NCI-H345 (cell line): ENCODE data around the gene NXF1.
"Not testable (repeated sequence)": the region's sequence is repeated elsewhere in the genome, so short reads cannot be mapped to it uniquely, and the experiment has no call there.

ENCODE experiments used
- DNase-seq: peaks from one replicate; lab custom pipeline; 2025; lab: John Stamatoyannopoulos, UW

The NXF1 gene

DNA sequence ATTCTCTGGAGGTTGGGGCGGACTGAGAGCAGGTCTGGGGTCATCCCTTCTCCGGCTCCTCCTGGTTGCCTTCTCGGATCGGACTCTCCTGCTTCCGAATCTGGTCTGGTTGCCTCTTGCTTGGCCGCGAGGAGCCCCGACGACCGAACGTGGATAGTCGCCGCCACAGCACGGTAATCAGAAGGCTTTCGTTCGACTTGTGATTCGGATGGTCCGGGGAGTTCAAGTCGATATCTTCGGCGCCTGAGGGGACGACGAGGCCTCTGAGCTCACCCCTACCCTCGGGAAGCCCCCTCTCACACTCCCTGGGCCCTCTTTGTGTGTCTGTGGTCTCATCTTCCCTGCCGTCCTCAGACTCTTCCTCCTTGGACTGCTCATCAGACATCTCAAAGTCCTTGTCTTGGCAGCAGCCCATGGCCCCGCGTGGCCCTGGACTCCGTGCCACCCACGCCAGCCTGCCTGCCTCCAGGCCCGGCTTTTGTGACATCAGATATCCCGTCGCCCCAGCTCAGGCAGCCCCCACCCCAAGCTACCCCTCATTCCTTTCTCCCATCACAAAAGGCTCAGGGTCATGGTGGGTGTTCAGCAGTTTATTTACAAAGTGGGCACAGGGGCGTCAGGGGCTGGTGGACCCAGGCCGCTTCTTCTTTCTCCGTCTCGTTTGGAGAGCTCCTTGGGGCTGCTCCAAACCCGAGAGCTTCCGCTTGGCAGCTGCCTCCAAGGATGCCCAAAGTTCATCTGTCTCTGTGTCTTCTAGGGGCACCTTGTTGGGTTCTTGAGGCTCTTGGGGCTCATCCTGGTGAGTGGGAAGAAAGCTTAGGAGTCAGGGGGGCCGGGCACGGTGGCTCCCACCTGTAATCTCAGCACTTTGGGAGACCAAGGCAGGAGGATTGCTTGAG, 27.3 kb upstream of the NXF1 start, which contains the start of gene TEX54:
TEX54 (minus strand) TSS at position 506 of the 899 bp plus-strand sequence.
- no peak for DNase-seq

DNA sequence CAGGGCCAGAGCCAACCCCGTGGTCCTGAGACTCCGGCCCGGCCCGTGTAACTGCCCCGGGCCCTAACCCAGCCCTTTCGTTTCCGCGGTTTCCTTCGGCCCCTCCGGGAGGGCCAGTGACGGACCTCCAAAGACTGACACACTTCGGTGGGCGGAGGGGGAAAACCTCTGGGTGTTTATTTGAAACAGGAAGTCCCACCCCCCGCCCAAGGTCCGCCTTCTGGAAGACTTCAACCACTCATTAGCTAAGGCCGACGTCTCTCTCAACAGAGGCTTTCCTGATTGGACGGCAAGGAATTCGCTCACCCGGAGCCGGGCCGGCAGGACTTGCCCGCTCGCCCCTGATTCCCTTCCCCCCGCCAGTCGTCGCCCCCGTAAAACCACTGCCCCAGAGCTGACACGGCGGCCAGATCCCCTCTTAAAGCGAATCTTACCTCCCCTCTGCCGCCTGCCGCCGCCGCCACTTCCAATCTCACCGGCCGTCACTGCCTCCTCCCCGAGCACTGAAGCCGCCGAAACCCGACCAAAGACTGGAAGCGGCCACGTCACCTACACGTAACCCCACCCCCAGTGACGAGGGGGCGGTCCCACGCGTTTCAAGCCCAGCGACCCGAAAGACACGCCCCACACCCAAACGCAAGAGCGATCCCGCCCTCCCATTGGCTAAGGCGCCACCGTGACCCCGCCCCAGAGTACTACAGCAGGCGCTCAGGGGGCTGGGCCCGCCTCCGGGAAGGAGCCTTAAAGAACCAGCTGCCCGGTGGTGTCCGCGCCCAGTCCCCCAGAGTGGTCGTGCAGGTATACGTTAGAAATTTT, 26.5 kb upstream of the NXF1 start, which contains the start of gene STX5:
STX5 (minus strand) TSS at position 532 of the 816 bp plus-strand sequence. CDS start 808 bp downstream, outside the sequence.
- peak; percentile 98 for DNase-seq

- DNase-seq: no peak
These were observed 25.8 kb upstream of the NXF1 start for GRCh38 chr11:62830904-62831519.

GRCh38 chr11:62828130-62828529, 22.9 kb upstream of the NXF1 start:
- DNase-seq: not testable (repeated sequence)

DNA sequence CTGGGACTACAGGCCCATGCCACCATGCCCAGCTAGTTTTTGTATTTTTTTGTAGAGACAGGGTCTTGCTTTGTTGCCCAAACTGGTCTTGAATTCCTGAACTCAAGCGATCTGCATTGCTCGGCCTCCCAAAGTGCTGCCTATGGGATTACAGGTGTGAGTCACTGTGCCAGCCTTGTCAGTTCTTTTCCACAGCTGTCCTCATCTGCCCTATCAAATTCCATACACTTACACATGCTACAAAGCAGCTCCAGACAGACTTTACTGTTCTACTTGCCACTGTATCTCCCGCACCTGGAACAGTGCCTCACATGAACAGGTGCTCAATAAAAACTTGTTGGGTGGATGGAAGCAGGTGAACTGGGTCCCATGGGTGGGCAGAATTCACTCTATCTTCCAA, 18.4 kb upstream of the NXF1 start:
- DNase-seq: no peak

GRCh38 chr11:62817129-62817528, 11.9 kb upstream of the NXF1 start:
- no peak for DNase-seq

DNA sequence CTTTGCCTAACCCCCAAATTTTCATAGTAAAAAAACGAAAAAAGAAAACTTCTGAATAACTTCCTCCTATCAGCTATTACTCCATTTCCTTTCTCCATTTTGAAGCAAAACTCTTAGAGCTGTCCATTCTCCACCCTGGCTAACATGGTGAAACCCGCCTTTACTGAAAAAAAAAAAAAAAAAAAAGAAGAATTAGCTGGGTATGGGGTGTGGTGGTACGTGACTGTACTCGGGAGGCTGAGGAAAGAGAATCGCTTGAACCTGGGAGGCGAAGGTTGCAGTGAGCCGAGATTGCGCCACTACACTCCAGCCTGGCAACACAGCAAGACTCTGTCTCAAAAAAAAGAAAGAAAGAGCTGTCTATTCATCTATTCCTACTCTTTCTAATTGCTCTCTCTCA, 11.3 kb upstream of the NXF1 start:
- no peak for DNase-seq

DNA sequence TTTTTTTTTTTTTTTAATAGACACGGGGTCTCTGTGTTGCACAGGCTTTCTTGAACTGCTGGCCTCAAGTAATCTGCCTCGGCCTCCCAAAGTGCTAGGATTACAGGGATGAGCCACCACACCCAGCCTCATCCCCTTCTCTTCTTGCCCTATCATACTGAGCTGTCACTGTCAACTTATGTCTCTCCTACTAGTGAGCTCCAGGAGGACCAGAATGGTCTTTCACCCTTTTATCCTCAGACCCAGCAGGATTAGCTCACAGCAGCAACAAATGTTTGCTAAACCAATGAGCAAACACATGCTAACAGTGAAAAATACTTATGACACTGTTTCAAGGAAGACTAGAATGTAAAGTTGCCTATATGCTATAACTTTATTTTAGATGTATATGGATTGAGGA, 6.4 kb upstream of the NXF1 start:
- DNase-seq: no peak

DNA sequence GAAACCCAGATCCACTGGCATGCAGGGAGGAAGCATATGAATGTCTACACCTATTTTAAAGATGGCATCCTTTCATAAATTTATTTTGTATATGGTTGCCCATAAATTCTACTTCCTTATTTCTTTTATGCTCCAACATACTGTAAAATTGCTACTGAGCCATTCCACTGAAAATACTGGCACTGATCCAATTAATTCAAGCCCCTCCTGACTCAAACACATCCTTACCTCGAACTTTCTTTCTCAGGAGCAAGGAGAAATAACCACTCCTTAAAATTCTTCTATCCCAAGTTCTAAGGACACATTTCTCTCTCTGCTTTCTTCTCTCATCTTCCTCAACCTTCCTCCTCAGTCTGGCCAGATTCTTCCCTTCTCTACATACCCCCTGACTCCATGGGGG, 5.5 kb upstream of the NXF1 start:
- no peak for DNase-seq

DNA sequence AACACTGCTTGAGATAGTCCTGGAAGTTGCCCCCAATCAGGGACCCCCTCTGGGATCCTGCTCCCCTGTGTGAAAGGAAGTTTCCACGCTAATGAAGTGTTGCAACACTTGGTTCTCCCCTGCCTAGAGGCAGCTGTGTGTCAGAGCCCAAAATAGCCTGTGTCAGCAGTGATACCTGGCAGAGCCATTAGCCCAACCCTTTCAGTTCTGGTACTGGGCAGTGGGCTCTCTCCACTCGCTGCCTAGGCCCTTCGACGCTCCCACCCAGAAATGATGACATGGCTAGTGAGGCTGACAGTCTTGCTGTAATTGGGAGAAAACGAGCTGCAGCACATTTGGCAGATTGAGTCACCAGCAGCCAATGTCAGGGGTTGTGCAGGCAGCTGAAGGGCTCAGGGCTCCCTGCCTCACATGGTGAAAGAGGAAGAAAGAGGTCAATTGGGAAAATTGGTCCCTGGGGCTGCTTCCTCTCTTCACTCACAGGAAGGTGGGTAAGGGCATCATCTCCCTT, 1.4 kb upstream of the NXF1 start:
- DNase-seq: no peak

DNA sequence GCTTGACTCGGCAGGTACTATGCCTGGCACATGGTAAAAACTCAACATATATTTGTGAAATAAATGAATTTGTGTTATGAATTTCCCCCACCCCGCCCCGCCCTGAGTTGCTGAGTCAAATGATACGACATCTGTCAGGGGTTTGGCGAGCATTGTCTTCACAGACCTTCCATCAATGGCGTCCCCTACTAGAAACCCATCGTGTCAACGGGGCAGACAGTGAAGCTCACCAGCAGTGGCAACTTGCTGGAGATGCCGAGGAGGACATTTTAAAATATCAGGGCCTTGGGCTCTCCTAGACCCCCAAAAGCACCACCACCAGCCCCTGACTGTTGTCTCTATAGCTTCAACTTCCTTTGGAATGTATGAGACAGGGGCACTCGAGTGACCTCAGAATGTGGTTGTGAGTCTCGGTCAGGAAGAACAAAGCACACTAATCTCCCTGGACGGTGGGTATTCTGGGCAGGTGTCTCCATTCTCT, 761 bp upstream of the NXF1 start:
- no peak for DNase-seq

DNA sequence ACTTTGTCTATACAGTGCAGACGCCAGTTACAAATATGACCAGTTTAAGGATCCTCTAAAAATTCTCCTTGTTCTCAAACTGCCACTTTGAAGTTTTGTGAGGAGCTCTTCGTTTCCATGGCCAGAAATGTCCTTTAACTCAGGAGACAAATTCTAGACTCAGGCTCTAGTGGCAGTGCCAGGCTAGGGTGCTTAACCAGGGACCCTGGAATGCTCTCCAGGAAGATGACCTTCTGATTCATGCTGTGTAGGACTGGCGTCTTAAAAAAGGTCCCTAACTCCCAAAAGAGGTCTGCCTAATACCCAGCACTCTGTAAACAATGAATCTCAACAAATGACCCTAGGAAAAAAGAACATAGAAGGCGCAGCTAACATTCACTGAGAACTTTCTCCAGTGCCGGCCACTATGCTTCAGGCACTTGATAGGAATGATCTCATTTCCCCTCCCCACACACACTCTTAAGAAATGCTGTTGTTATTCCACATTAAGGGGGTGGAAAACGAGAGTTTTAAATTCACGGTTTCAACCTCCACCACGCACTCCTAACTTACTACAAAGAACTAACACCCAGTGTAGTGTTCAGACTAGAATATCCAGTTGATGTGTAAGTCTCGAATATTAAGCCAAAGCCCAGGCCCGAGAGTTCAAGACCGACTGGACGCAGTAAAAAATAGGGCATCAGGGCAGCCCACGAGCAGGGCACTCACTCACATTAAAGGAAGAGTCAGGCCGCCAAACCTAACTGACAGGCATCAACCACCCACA, 747 bp downstream of the NXF1 start:
- no peak for DNase-seq

- DNase-seq: no peak
These were observed 4.2 kb downstream of the NXF1 start for GRCh38 chr11:62801071-62801470.

DNA sequence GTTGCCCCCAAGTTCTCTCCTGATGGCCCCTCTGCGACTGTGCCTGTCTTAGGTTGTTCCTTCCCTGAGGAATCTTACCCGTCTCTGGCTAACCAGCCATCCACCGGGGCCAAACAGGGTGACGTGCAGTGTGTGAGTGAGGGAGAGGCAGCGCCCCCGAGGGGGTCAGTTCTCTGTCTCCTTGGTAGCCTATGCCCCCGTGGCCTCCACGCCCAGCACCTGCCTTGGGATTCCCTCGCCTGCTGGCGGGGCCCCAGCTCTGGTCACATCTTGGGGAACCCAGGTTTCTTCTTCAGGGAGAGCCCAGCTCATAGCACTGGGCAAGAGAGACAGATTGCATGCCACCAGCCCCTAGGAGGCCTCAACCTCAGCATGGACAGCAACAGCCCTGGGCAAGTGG, 5.8 kb downstream of the NXF1 start:
- no peak for DNase-seq

GRCh38 chr11:62796281-62796680, 9.0 kb downstream of the NXF1 start:
- DNase-seq: no peak

DNA sequence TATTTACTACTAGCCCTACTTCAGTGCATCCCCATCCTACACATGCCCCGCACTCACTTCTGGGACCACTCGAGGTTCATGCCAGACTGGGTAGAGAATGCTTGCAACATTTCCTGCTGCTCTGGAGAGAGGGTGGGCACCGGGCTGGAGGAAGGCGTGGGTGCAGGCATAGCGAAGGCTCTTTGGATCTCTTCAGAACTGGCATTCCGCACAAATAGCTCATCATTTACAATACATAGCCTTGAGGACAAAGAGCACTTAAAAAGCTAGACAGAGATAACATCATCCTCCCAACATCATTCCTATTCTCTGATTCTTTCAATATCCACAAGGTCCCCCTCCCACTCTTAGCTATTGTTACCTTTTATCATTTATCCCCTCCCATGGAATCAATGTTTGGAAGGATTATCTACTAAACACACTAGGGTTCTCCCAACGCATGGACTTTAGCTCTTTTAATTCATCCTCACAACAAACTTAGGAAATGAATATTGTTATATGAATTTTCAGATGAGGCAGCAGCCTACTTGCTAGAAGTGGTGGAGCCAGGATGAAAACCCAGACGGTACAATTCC, 11.0 kb downstream of the NXF1 start:
- no peak for DNase-seq

DNA sequence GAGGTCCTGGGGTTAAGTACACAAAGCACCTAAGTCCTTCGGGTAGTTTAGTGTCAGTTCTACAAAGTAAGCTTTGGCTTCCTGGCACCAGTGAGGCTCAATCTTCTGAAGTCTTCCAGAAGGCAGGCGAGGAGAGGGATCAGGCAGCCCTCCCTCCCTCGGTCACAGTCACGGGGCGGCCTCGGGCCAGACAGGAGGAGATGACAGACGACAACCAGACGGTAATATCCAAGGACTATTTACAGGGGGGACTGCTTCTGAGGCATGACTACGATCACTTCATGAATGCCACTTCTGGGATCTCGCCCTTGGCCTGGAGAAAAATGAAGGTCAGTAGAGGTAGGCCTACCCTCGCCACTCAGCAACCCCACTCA, 13.1 kb downstream of the NXF1 start:
- DNase-seq: no peak

DNA sequence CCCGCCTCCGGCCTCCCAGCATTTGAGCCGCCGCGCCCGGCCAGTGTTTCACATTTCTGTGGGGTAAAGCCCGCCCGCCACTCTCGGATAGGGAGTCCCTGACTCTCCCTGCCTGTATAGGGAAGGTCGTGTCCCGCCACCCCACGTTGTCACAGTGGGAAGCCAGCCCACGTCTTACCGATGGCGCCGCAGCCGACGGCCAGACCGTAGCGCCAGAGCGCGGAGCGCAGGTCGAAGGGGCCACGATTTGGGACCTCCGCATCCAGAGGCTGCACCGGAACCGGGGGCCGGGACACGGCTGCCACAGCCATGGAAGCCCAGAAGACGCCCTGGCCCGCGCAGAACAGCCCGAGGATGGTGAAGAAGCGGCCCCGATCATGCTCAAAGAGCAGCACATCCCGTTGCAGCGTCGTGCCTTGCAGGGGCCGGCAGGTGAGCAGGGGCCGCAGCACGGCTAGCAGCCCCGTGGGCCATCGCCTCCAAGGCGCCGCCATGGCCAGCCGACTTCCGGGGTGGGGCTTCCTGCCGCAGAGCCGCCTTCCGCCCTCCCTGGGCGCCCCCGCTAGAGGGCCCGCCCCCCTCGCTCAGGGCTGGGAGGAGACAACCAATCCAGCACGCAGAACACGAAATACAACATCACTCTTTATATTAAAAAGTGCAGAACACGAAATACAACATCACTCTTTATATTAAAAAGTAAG, 13.6 kb downstream of the NXF1 start, which contains the start of gene TMEM223:
TMEM223 (minus strand) TSS at position 506 of the 701 bp plus-strand sequence; CDS start at position 494, 12 bp downstream.
- DNase-seq: peak; percentile 89

DNA sequence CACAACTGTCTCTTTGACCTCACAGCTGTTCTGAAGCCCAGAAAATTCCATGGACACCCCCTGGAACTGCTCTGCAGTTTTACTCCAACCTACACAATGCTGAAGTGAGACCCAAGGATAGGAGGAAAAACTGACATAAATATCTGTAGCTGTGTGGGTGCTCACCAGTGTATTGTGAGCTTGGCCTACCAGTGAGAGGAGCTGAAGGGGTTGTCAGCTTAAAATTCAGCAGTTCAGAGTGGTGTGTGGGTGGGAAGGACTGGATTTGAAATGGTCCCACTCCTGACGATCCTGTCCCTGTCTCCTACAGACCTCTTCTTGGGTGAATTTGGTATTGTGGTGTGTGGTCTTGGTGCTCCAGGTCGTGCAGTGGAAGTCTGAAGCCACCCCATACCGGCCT, 15.7 kb downstream of the NXF1 start:
- no peak for DNase-seq

- no peak for DNase-seq
These were observed 16.2 kb downstream of the NXF1 start for GRCh38 chr11:62788991-62789390.
